CD4-positive, alpha-beta memory T cell (primary cell): ENCODE results near the gene ALKBH2. TPM values are rescaled to one million over a fixed set of nuclear protein-coding genes. Genes with fewer than 3 reads are reported as not detected.

Experiments
- CTCF ChIA-PET: fragments of 350-600 bp; sonication (Branson Sonifier 250); formaldehyde crosslinking; loops from one replicate; lab custom pipeline; 2021; ENCODE audit warnings: inconsistent platforms; ENCODE audit not compliant: partially characterized antibody; lab: Charles Lee
- POLR2A ChIA-PET: fragments of 350-600 bp; sonication (Branson Sonifier 250); formaldehyde crosslinking; loops from one replicate; lab custom pipeline; 2021; ENCODE audit not compliant: partially characterized antibody; lab: Charles Lee
- DNase-seq, 5 donors: peaks; one replicate each; pipeline versions ENCODE4 v3.0.0 to v3.0.0-alpha.2; 2020 to 2022; ENCODE audit warnings: mixed read lengths in 1 of 5
- H3K27ac ChIP-seq: one replicate; pipeline ENCODE4 v1.7.0; 2013; ENCODE audit warnings: low read depth, low read length
- H3K27me3 ChIP-seq: 2 replicates; pipeline ENCODE4 v1.7.0; 2013; ENCODE audit warnings: mild to moderate bottlenecking, low read length, moderate library complexity; ENCODE audit not compliant: insufficient read depth
- H3K36me3 ChIP-seq: 2 replicates; pipeline ENCODE4 v1.7.0; 2013; ENCODE audit warnings: mild to moderate bottlenecking, low read length, moderate library complexity; ENCODE audit not compliant: insufficient read depth
- H3K4me1 ChIP-seq: 2 replicates; pipeline ENCODE4 v1.7.0; 2013; ENCODE audit warnings: mild to moderate bottlenecking, low read length, moderate library complexity; ENCODE audit not compliant: insufficient read depth
- H3K4me3 ChIP-seq, 2 donors: one replicate each; pipeline ENCODE4 v1.7.0; 2013; ENCODE audit warnings: low read length in 2 of 2, mild to moderate bottlenecking in 1 of 2
- H3K9me3 ChIP-seq, 2 donors: one replicate each; pipeline ENCODE4 v1.7.0; 2013; ENCODE audit warnings: low read length in 2 of 2, control low read depth in 1 of 2; ENCODE audit not compliant: control insufficient read depth in 1 of 2
- H3K27ac Mint-ChIP-seq, 7 donors: one replicate each; pipeline ENCODE4 v1.8.0; 2020 to 2021; ENCODE audit warnings: mixed read lengths in 7 of 7, mild to moderate bottlenecking in 6 of 7, inconsistent platforms in 3 of 7, moderate library complexity in 3 of 7
- H3K27me3 Mint-ChIP-seq, 2 donors: one replicate each; pipeline ENCODE4 v1.8.0; 2020 to 2021; ENCODE audit warnings: mixed read lengths in 2 of 2
- H3K36me3 Mint-ChIP-seq, 2 donors: one replicate each; pipeline ENCODE4 v1.8.0; 2020 to 2021; ENCODE audit warnings: mixed read lengths in 2 of 2, inconsistent platforms in 1 of 2, mild to moderate bottlenecking in 1 of 2
- H3K4me1 Mint-ChIP-seq, 4 donors: one replicate each; pipeline ENCODE4 v1.8.0; 2020 to 2021; ENCODE audit warnings: mixed read lengths in 4 of 4, mild to moderate bottlenecking in 1 of 4
- H3K4me3 Mint-ChIP-seq, 8 donors: one replicate each; pipeline ENCODE4 v1.8.0; 2020 to 2021; ENCODE audit warnings: mixed read lengths in 8 of 8, mild to moderate bottlenecking in 7 of 8, moderate library complexity in 6 of 8, inconsistent platforms in 3 of 8
- H3K9me3 Mint-ChIP-seq, 8 donors: one replicate each; pipeline ENCODE4 v1.8.0; 2020 to 2021; ENCODE audit warnings: mixed read lengths in 8 of 8, mild to moderate bottlenecking in 5 of 8, inconsistent platforms in 3 of 8, moderate library complexity in 1 of 8
- intact Hi-C: fragments of 100-400 bp; cut with micrococcal nuclease; formaldehyde crosslinking; loops from one replicate; pipeline ENCODE4 v1.15.1; 2023
- polyA plus RNA-seq, 2 donors: library from polyadenylated mRNA; unstranded; fragments of 300-500 nt; fragmentation: Illumina TruSeq; gene quantifications; one replicate each; pipeline ENCODE4 v1.2.3, GENCODE V29; 2021
- total RNA-seq, 2 experiments: library from RNA; stranded (reverse); gene quantifications; one replicate each; pipeline ENCODE4 v1.2.3, GENCODE V29; 2021

ALKBH2 gene
- total RNA-seq = 10 to 100 TPM; 12.9 to 14.4 TPM
- polyA plus RNA-seq = 10 to 100 TPM; 15.0 to 16.4 TPM

- Histone ChIP-seq H3K27me3 (no peaks in the 10 kb centered on the region), H3K27ac (peak within 1 kb of the TSS; percentile 60), H3K9me3 (no peaks in the 10 kb centered on the region), H3K4me3 (peak within 1 kb of the TSS; percentile 62 to 75), H3K4me1 (peaks cover 27% of the 10 kb centered on the region), H3K36me3 (peaks cover 12% of the 10 kb centered on the region)
- intact Hi-C loops = loop anchor here (1.0 to 10.0 kb wide), 9 partner anchors 41 to 1332 kb away; partner anchors contain the start of genes ISCU, PRDM4, SELPLG and SSH1
- CTCF ChIA-PET = interaction anchor here (0.7 to 4.3 kb wide), 19 partner anchors 9 to 529 kb away, joined by 3 to 57 read pairs (median 4); partner anchors contain the start of gene USP30
- peak; percentile 93 to 98 (median 95) for DNase-seq
- no peaks in the 10 kb centered on the region for H3K27me3 Mint-ChIP-seq
- H3K27ac Mint-ChIP-seq = peak within 1 kb of the TSS; percentile 86 to 97 (median 95)
- peaks cover 7 to 29% of the 10 kb centered on the region in 2 donors for H3K36me3 Mint-ChIP-seq
- POLR2A ChIA-PET = interaction anchor here (0.9 to 1.8 kb wide), 5 partner anchors 18 to 531 kb away, joined by 3 to 6 read pairs (median 5); partner anchors contain the start of genes ISCU, SART3, SSH1 and USP30
- H3K4me3 Mint-ChIP-seq = peak within 1 kb of the TSS; percentile 84 to 91 (median 86)
- peaks cover 21 to 56% (median 34%) of the 10 kb centered on the region in 4 donors for H3K4me1 Mint-ChIP-seq
- no peaks in the 10 kb centered on the region for H3K9me3 Mint-ChIP-seq
Measured at GRCh38 chr12:109093022-109093918, at the start of gene ALKBH2. ALKBH2 (minus strand) TSS chr12:109093472; CDS start chr12:109092786, 686 bp downstream.

- no peak for DNase-seq
- intact Hi-C loops = no loop called here
- Histone ChIP-seq H3K27me3 (no peaks in the 10 kb centered on the region), H3K9me3 (no peaks in the 10 kb centered on the region), H3K27ac (no peak overlapping the region), H3K4me1 (no peaks in the 10 kb centered on the region), H3K36me3 (no peaks in the 10 kb centered on the region), H3K4me3 (no peak overlapping the region)
- Mint-ChIP-seq H3K4me3 (no peak overlapping the region), H3K9me3 (peaks cover 0 to 11% (median 7%) of the 10 kb centered on the region in 8 donors), H3K36me3 (peaks cover 3 to 4% of the 10 kb centered on the region in 2 donors), H3K27me3 (peaks cover 0 to 2% of the 10 kb centered on the region in 2 donors), H3K27ac (no peak overlapping the region), H3K4me1 (peaks cover 5 to 16% (median 7%) of the 10 kb centered on the region in 4 donors)
- ChIA-PET POLR2A (no interaction called here), CTCF (interaction anchor here (1.4 kb wide), 1 partner anchor 25 kb away, joined by 3 read pairs; no protein-coding TSS in a partner anchor)
Measured at GRCh38 chr12:109140560-109140959, 47.3 kb upstream of the ALKBH2 start.

GRCh38 chr12:109139791-109140190, 46.5 kb upstream of the ALKBH2 start:
- no peaks in the 10 kb centered on the region for H3K4me1 ChIP-seq
- H3K36me3 ChIP-seq = no peaks in the 10 kb centered on the region
- H3K4me3 ChIP-seq = no peak overlapping the region
- no peaks in the 10 kb centered on the region for H3K27me3 ChIP-seq
- peaks cover 5 to 16% (median 7%) of the 10 kb centered on the region in 4 donors for H3K4me1 Mint-ChIP-seq
- no peak overlapping the region for H3K27ac Mint-ChIP-seq
- no peak for DNase-seq
- peaks cover 0 to 2% of the 10 kb centered on the region in 2 donors for H3K27me3 Mint-ChIP-seq
- peaks cover 3 to 5% of the 10 kb centered on the region in 2 donors for H3K36me3 Mint-ChIP-seq
- intact Hi-C loops = no loop called here
- CTCF ChIA-PET = no interaction called here
- POLR2A ChIA-PET = no interaction called here
- peaks cover 0 to 11% (median 8%) of the 10 kb centered on the region in 8 donors for H3K9me3 Mint-ChIP-seq
- H3K4me3 Mint-ChIP-seq = no peak overlapping the region
- no peaks in the 10 kb centered on the region for H3K9me3 ChIP-seq
- H3K27ac ChIP-seq = no peak overlapping the region

- H3K4me3 Mint-ChIP-seq = no peak overlapping the region
- no peak for DNase-seq
- no peak overlapping the region for H3K4me3 ChIP-seq
- intact Hi-C loops = no loop called here
- H3K27ac Mint-ChIP-seq = no peak overlapping the region
- ChIA-PET POLR2A (no interaction called here), CTCF (no interaction called here)
- H3K4me1 Mint-ChIP-seq = peaks cover 5 to 16% (median 7%) of the 10 kb centered on the region in 4 donors
- no peaks in the 10 kb centered on the region for H3K9me3 ChIP-seq
- H3K4me1 ChIP-seq = no peaks in the 10 kb centered on the region
- no peak overlapping the region for H3K27ac ChIP-seq
- H3K36me3 Mint-ChIP-seq = peaks cover 3 to 5% of the 10 kb centered on the region in 2 donors
- peaks cover 0 to 2% of the 10 kb centered on the region in 2 donors for H3K27me3 Mint-ChIP-seq
- peaks cover 0 to 11% (median 8%) of the 10 kb centered on the region in 8 donors for H3K9me3 Mint-ChIP-seq
- H3K36me3 ChIP-seq = no peaks in the 10 kb centered on the region
- H3K27me3 ChIP-seq = no peaks in the 10 kb centered on the region
Measured at GRCh38 chr12:109139360-109139759, 46.1 kb upstream of the ALKBH2 start.

GRCh38 chr12:109137055-109137454, 43.8 kb upstream of the ALKBH2 start:
- POLR2A ChIA-PET = no interaction called here
- CTCF ChIA-PET = no interaction called here
- H3K9me3 Mint-ChIP-seq = peaks cover 0 to 11% (median 8%) of the 10 kb centered on the region in 8 donors
- no peak overlapping the region for H3K4me3 Mint-ChIP-seq
- DNase-seq = no peak
- peaks cover 0 to 5% (median 1%) of the 10 kb centered on the region in 4 donors for H3K4me1 Mint-ChIP-seq
- Histone ChIP-seq H3K4me3 (no peak overlapping the region), H3K36me3 (no peaks in the 10 kb centered on the region), H3K4me1 (no peaks in the 10 kb centered on the region), H3K9me3 (no peaks in the 10 kb centered on the region), H3K27ac (no peak overlapping the region), H3K27me3 (no peaks in the 10 kb centered on the region)
- H3K36me3 Mint-ChIP-seq = peaks cover 3 to 5% of the 10 kb centered on the region in 2 donors
- peaks cover 0 to 2% of the 10 kb centered on the region in 2 donors for H3K27me3 Mint-ChIP-seq
- H3K27ac Mint-ChIP-seq = no peak overlapping the region
- intact Hi-C loops = no loop called here

- no peak overlapping the region for H3K4me3 Mint-ChIP-seq
- peaks cover 0 to 11% (median 8%) of the 10 kb centered on the region in 8 donors for H3K9me3 Mint-ChIP-seq
- ChIA-PET CTCF (interaction anchor here (1.3 kb wide), 1 partner anchor 22 kb away, joined by 4 read pairs; no protein-coding TSS in a partner anchor), POLR2A (no interaction called here)
- H3K4me3 ChIP-seq = no peak overlapping the region
- no peaks in the 10 kb centered on the region for H3K27me3 ChIP-seq
- no peaks in the 10 kb centered on the region for H3K4me1 ChIP-seq
- H3K27ac ChIP-seq = no peak overlapping the region
- no peaks in the 10 kb centered on the region for H3K9me3 ChIP-seq
- H3K36me3 ChIP-seq = no peaks in the 10 kb centered on the region
- intact Hi-C loops = no loop called here
- no peaks in the 10 kb centered on the region for H3K4me1 Mint-ChIP-seq
- H3K27me3 Mint-ChIP-seq = peaks cover 0 to 2% of the 10 kb centered on the region in 2 donors
- DNase-seq = no peak
- H3K36me3 Mint-ChIP-seq = peaks cover 0 to 3% of the 10 kb centered on the region in 2 donors
- H3K27ac Mint-ChIP-seq = no peak overlapping the region
Measured at GRCh38 chr12:109134186-109134917, 41.1 kb upstream of the ALKBH2 start.
